ENCODE measurements around the gene PGLYRP2.

GRCh38 chr19:15498156-15498858 lies 19.0 kb upstream of the PGLYRP2 start:
- TF ChIP-seq CTCF (IDR thresholded peaks at IDR 0.05; ENCODE audit: extremely low read depth in 1 of 2, insufficient read depth in 1 of 2, low read depth in 1 of 2, low read length in 2 of 2) = no peak
- no peak for TF ChIP-seq POLR2A (IDR thresholded peaks at IDR 0.05; ENCODE audit: low read depth, low read length)
- TF ChIP-seq POLR2AphosphoS5 (IDR thresholded peaks at IDR 0.05; ENCODE audit: insufficient read depth, low read depth, low read length) = no peak
